Measurements from ENCODE around the gene SOS2.
"Not testable (repeated sequence)": the region's sequence is repeated elsewhere in the genome, so short reads cannot be mapped to it uniquely, and the experiment has no call there.

Gene SOS2

DNA sequence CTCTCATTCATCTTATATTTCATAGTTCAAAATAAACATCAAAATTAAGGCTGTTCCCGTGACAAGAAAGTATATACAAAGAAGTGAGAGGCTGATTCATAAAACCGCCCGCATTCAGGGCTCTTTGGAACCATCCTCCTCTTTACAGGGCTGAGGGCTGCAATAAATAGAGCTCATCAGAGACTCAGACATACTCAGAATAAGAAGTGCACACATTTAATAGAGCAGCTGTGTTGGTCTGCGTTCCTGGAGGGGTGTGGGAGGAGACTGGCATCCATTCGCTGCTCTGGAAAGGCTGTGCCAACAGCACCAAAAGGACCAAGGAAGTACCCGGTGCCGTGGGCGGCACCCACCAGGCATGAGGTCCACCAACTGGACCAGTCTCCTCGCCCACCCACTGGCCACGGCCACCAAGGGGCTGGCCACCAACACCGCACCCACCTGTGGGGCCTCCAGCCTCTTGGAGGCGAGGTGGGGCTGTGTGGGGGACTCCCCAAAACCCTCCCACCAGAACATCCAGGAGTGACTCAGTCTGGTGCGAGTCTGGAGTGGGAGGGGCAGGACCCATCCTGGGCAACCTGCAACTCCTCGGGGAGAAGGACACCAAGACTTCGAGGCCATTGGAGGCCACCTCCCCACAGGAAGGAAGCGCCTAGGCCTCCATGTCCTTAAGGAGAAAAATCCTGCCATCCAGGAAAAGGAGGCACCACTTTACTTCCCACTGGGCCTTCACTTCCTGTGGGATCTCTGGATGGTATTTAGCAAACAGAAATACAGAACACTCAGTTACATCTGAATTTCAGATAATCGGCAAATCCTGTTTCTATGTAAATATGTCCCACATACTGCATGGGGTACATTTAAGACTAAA lies 147.7 kb downstream of the SOS2 start:
- no peak for DNase-seq

DNA sequence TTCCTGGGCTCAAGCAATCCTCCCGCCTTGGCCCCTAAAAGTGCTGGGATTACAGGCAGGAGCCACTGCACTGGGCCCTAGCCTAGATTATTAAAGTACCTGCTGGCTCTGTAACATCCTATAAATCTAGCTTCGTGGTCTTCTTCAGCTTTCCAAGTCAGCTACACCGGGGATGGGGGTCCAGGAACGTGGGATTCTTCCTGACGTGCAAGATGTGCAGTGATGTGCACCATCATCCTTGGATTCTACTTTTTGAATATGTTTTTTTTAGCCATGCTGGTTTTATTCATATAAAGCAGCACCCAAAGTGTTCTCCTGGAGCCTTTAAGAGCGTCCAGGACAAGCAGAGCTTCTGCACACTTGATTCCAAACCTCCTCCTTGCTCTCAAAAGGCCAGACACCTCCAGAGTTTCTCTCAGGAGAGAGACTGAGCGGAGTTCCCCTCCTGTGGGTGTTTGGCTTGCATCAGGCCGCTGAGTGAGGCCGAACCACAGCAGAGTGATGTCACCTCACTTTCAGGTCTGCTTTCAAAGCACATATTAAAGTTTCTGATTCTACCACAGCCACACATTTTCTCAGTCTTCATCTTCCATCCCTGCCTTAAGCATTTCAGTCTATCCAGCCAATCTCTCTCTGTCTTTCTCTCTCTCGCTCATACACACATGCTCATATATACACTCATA lies 148.5 kb downstream of the SOS2 start:
- DNase-seq, result no peak

DNA sequence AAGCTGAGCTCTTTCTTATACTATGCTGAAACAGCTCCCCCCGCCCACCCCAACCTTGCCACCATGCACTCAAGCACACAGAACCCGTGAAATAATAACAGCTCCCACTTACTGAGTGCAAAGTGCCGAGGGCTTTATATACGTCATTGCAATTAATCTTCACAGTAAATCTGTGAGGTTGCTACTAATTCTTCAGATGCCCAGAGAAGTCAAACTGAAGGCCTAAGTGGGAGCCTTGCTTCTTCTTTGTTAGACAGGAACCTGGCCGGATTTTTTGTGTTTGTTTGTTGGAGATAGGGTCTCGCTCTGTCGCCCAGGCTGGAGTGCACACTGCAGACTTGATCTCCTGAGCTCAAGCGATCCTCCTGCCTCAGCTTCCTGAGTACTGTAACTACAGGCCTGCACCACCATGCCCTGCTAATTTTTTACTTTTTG lies 149.1 kb downstream of the SOS2 start:
- DNase-seq, result no peak

GRCh38 chr14:50079103-50079502 lies 152.3 kb downstream of the SOS2 start:
- not testable (repeated sequence) for DNase-seq

DNA sequence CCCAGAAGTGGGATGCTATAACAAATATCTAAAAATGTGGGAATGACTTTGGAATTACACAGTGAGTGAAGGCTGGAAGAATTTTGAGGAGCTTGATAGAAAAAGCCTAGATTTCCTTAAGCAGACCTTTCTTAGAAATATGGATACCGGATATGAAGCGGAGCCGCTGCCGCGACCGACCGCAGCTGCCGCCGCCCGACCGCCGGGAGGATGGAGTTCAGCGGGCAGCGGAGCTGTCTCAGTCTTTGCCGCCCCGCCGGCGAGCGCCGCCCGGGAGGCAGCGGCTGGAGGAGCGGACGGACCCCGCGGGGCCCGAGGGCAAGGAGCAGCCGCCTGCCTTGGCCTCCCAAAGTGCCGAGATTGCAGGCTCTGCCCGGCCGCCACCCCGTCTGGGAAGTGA lies 157.7 kb downstream of the SOS2 start:
- DNase-seq, result not testable (repeated sequence)

DNA sequence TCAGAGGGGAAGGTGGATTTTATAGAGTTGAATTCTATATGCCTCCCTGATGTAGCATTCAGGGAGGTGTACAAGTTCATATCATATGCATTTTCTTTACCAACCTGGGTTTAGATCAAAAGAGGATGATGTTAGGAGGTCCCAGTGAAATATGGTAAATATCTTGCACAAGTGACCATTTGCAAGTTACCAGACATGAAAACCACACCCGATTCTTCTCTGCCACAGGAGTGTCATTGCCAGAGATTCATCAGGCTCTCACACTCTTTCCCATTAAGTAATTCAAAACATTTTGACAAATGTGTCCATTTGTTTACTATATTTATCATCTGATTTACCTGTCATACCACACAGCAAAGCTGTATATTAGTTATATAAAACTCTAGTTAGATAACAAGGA lies 159.0 kb downstream of the SOS2 start:
- no peak for DNase-seq

DNA sequence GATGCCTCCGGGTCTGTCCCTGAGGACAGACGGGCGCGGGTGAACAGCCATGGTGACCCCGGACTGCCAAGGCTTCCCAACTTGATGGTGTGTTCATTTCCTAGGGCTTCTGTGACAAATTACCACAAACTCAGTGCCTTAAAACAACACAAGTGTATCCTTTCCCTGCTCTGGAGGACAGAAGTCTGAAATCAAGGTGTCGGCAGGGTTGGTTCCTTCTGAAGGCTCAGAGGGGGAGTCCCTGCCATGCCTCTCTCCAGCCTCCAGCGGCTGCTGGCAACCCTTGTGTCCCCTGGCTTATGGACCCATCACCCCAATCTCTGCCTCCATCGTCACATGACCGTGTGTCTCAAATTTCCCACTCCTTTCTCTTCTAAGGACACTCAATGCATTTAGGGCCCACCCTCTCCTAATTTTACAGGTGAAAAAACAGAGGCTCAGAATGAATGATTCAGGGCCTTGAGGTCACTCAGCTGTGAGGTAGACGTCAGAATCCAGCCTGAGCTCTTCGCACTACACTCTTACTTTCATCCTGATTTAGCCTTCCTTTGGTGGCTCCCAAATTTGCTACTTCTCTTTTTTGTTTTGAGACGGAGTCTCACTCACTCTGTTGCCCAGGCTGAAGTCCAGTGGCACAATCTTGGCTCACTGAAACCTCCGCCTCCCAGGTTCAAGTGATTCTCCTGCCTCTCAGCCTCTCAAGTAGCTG lies 160.4 kb downstream of the SOS2 start:
- no peak for DNase-seq

- DNase-seq, result no peak
Observed at GRCh38 chr14:50070230-50070629, 161.1 kb downstream of the SOS2 start.

- no peak for DNase-seq
Observed at GRCh38 chr14:50069325-50069724, 162.1 kb downstream of the SOS2 start.

DNA sequence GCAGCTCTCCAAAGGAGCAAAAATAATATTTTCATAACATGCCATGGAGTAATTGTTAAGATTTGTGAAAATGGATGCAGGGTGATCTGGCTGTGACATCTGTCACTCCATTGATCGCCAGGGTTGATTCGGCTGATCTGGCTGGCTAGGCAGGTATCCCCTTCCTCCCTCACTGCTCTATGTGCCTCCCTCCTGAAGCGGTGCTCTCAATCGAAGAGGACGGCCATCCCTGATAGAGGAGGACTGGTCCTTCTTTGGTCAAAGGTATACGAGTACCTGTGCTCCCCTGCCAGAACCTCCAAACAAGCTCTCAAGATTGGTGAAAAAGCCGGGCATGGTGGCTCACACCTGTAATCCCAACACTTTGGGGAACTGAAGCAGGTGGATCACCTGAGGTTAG lies 162.9 kb downstream of the SOS2 start:
- no peak for DNase-seq

DNA sequence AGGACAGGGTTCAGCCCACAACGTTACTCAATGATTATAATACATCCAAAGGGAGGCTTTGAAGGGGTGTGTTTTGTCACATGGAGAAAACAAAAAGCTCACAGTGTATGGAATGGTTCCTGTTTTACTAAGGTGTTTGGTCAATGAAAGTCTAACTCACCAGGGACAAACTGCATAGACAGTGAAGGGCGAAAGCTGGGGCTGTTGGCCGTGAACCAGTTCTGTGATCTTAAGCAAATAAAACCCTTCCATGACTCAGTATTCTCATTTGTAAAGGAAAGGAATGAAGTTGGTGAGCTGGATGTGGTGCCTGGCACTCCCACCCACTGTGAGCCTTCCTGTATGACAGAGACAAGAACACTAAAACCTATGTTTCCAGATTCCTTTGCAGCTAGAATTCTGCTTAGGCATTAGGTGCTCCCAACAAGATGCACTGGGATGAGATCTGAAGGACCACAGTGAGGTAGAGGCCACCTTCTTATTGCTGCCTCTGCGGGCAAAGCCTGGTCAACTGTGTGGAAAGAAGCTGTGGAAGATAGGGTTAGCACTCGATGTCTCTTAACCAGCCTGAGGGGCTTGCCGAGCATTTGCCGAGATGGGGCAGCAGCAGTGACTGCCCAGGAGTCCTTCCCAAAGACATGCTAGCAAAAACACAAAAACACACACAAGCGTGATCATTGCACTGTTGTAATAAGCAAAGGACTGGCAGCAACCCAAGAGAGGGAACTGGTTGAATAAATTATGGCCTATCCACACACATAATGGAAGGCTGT lies 163.5 kb downstream of the SOS2 start:
- no peak for DNase-seq
